ENCODE measurements around the gene VSTM5.
A peak's percentile ranks its signal among the peaks of the same experiment; 100 is the strongest.

The VSTM5 gene

GRCh38 chr11:93804879-93805278 lies 45.5 kb downstream of the VSTM5 start:
- no peak for DNase-seq (ENCODE audit: low spot score)
- in situ Hi-C loops (cut with MboI; ENCODE audit: low sequenced_read_pairs, unreplicated experiment) = no loop called here
- TF ChIP-seq CTCF (IDR thresholded peaks at IDR 0.05; ENCODE audit: borderline replicate concordance, control extremely low read depth, extremely low read depth, insufficient read depth, missing control alignments) = no peak

GRCh38 chr11:93801366-93801765 lies 49.1 kb downstream of the VSTM5 start:
- DNase-seq (ENCODE audit: low spot score) = no peak
- no peak for TF ChIP-seq CTCF (IDR thresholded peaks at IDR 0.05; ENCODE audit: borderline replicate concordance, control extremely low read depth, extremely low read depth, insufficient read depth, missing control alignments)

GRCh38 chr11:93796441-93797231 lies 53.8 kb downstream of the VSTM5 start:
- TF ChIP-seq CTCF (IDR thresholded peaks at IDR 0.05; ENCODE audit: borderline replicate concordance, control extremely low read depth, extremely low read depth, insufficient read depth, missing control alignments) = no peak
- in situ Hi-C loops (cut with MboI; ENCODE audit: low sequenced_read_pairs, unreplicated experiment) = no loop called here
- DNase-seq (ENCODE audit: low spot score) = no peak

More at GRCh38 chr11:93801366-93801765, 49.1 kb downstream of the VSTM5 start:
- in situ Hi-C loops (cut with MboI; ENCODE audit: low sequenced_read_pairs, unreplicated experiment) = no loop called here

- TF ChIP-seq CTCF (IDR thresholded peaks at IDR 0.05; ENCODE audit: borderline replicate concordance, control extremely low read depth, extremely low read depth, insufficient read depth, missing control alignments) = no peak
- in situ Hi-C loops (cut with MboI; ENCODE audit: low sequenced_read_pairs, unreplicated experiment) = no loop called here
These were observed 58.9 kb downstream of the VSTM5 start for GRCh38 chr11:93791493-93791892.

GRCh38 chr11:93784935-93785360 lies 65.5 kb downstream of the VSTM5 start:
- in situ Hi-C loops (cut with MboI; ENCODE audit: low sequenced_read_pairs, unreplicated experiment) = no loop called here
- DNase-seq (ENCODE audit: low spot score) = no peak
- no peak for TF ChIP-seq CTCF (IDR thresholded peaks at IDR 0.05; ENCODE audit: borderline replicate concordance, control extremely low read depth, extremely low read depth, insufficient read depth, missing control alignments)

More at GRCh38 chr11:93791493-93791892, 58.9 kb downstream of the VSTM5 start:
- DNase-seq (ENCODE audit: low spot score) = no peak

- TF ChIP-seq CTCF (IDR thresholded peaks at IDR 0.05; ENCODE audit: borderline replicate concordance, control extremely low read depth, extremely low read depth, insufficient read depth, missing control alignments) = peak; percentile 21
- peak; percentile 93 for DNase-seq (ENCODE audit: low spot score)
- in situ Hi-C loops (cut with MboI; ENCODE audit: low sequenced_read_pairs, unreplicated experiment) = no loop called here
These were observed 66.1 kb downstream of the VSTM5 start, which contains the start of gene MED17 for GRCh38 chr11:93784145-93784934. Gene MED17 (plus strand): TSS chr11:93784282. CDS start chr11:93784514, 232 bp downstream.
